GM18951 (cell line): ENCODE data around the gene TMEM185B.

Source experiments
- POLR2A ChIP-seq: IDR thresholded peaks from 4 replicates; pipeline ENCODE4 v1.6.1; 2011; ENCODE audit warnings: mild to moderate bottlenecking; ENCODE audit not compliant: insufficient read length, insufficient read depth; ENCODE audit errors: extremely low read depth
- in situ Hi-C: fragments of 300-500 bp; cut with MboI; formaldehyde crosslinking; loops from one replicate; pipeline ENCODE4 v1.12.0; 2022; ENCODE audit warnings: low sequenced_read_pairs, mixed read lengths, inconsistent platforms; ENCODE audit not compliant: unreplicated experiment

TMEM185B gene

GRCh38 chr2:120233292-120233691 lies 10.1 kb upstream of the TMEM185B start:
- in situ Hi-C loops: no loop called here
- no peak for TF ChIP-seq POLR2A

DNA sequence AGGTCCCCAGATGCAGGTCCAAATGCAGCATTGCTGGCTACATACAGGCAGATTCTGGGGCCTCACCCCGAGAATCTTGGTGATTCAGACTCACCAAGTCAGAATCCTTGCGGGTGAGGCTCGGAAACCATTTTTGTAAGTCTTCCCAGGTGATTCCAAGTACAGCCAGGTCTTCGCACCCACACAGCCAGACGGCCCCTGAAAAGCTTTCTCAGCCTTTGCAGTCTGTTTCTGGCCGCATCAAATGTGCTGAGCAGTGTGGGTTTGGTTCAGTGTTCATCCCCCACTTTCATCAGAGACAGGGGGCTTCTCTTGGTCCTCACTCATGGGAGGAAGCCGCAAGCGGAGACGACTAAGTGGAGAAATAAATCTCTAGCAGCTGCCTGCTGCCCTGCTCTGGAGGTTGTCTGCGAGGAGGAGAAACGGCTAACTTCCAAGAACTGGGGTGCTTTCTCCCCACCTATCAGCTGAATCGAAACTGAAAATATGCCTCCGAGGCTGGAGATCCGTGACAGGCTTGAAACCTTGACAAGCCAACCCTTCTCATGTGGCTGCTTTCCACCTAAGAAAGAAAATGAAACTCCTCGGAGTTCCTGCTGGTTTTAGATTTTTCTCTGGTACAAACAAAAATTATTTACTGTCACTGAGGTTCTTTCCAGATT lies 8.9 kb upstream of the TMEM185B start:
- peak; percentile 61 for TF ChIP-seq POLR2A
- in situ Hi-C loops: no loop called here

GRCh38 chr2:120231564-120231973 lies 8.4 kb upstream of the TMEM185B start:
- in situ Hi-C loops: no loop called here
- no peak for TF ChIP-seq POLR2A

- in situ Hi-C loops: no loop called here
- no peak for TF ChIP-seq POLR2A
Observed at GRCh38 chr2:120230515-120231471, 7.6 kb upstream of the TMEM185B start.

DNA sequence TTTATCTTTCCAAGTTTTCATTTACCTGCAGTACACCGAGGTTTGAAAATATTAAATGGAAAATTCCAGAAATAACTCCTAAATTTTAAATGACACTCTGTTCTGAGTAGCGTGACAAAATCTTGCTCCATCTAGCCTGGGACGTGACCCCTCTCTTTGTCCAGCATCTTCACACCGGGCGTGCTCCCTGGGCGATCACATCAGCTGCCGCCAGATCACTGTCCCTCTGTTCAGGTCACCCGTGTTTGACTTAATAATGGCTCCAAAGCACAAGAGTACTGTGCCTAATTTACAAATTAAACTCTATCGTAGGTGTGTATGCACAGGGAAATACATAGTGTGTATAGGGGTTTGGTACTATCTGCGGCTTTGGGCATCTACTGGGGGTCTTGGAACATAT lies 6.1 kb upstream of the TMEM185B start:
- TF ChIP-seq POLR2A: no peak

GRCh38 chr2:120228503-120228902 lies 5.3 kb upstream of the TMEM185B start:
- in situ Hi-C loops: no loop called here
- TF ChIP-seq POLR2A: no peak

More for the DNA sequence above, 6.1 kb upstream of the TMEM185B start:
- in situ Hi-C loops: no loop called here

DNA sequence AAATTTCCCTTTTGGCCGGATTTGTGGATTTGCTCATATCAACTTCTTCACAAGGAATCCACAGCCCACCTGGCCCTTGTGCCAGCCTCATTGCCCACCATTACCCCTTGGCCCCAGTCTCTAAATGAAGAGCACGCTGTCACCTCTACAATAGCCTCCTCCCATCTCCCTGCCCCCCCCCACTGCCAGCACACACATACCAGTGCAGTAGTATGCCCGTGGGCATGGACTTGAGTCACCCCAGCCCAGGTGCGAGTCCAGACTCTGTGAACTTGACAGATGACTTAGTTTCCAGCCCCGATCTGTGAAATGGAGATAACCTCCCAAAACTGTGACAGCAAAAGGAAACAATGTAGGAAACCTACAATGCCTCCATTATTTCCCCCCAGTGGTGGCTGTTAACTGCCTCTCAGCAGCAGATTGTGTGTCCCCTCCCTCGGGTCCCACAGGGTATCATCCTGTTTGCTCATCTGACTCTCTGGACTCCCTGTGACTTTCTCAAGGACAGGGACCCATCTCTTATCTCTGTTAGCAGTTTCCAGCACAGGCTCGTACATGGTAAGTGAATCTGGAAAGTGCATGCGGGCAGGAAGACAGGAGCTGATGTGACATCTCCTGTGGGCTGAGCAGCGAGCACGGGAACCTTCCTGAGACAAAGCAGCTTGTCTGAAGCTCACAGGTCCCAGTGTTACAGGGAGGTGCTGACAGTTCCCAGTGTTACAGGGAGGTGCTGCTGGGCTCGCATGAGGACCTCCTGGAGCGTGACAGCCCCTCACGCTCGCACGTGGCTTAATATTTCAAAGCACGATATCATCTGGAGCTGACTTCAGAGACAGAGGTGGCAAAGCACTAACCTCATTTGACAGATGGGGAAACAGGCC lies 4.2 kb upstream of the TMEM185B start:
- in situ Hi-C loops: no loop called here

DNA sequence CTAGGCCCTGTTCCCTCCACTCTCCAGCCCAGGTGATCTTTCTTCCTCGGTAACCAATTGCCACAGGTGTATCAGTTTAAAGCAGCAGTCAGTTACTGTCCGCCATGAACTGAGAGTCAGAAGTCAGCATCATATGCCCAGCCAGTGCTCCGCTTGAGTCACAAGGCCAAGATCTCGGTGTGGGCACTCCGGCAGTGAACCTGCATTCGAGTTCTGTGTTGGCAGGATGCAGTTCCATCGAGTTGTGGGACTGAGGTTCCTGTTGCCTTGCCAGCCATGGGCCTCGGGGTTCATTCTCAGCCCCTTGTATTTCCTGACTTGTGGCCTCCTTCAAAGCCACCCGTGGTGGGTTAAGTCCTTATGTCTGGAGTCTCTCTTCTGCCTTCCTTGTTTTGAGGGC lies 3.1 kb upstream of the TMEM185B start:
- in situ Hi-C loops: no loop called here
- TF ChIP-seq POLR2A: no peak

More for the DNA sequence above, 4.2 kb upstream of the TMEM185B start:
- no peak for TF ChIP-seq POLR2A

- TF ChIP-seq POLR2A: no peak
- in situ Hi-C loops: no loop called here
Observed at GRCh38 chr2:120225549-120226065, 2.4 kb upstream of the TMEM185B start.

GRCh38 chr2:120224735-120225548 lies 1.7 kb upstream of the TMEM185B start:
- no peak for TF ChIP-seq POLR2A
- in situ Hi-C loops: no loop called here

DNA sequence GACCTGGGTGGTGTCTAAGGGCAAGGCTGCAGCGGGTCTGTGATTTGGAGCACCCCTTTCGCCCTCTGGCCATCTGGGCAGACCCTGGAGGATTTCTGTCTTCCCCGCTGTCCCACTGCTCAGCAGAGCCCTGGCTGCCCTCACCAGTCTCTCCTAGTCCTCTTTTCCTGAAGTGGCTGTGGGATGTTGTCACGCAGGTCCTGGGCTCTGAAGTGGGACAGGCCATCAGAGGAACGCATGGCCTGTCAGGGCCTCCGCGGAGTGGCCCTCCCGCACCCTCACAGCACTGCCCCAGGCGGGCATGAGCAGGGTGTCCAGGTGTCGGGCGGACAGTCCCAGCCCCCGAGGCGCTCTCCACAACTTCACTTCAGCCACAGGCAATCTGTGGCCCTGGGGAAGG lies 1.1 kb upstream of the TMEM185B start:
- no peak for TF ChIP-seq POLR2A
- in situ Hi-C loops: no loop called here
